Bronchus fibroblast of lung (primary cell): ENCODE results near the gene PIEZO2. TPM values are rescaled to one million over a fixed set of nuclear protein-coding genes. Genes with fewer than 3 reads are reported as not detected.

ENCODE experiments used
- total RNA-seq: library from RNA; depleted of rRNA; stranded (reverse); fragments of >200 nt; gene quantifications from 2 replicates; pipeline ENCODE4 v1.2.3, GENCODE V29; 2015

The PIEZO2 gene
- total RNA-seq = 1.3 and 1.8 TPM in 2 replicates

DNA sequence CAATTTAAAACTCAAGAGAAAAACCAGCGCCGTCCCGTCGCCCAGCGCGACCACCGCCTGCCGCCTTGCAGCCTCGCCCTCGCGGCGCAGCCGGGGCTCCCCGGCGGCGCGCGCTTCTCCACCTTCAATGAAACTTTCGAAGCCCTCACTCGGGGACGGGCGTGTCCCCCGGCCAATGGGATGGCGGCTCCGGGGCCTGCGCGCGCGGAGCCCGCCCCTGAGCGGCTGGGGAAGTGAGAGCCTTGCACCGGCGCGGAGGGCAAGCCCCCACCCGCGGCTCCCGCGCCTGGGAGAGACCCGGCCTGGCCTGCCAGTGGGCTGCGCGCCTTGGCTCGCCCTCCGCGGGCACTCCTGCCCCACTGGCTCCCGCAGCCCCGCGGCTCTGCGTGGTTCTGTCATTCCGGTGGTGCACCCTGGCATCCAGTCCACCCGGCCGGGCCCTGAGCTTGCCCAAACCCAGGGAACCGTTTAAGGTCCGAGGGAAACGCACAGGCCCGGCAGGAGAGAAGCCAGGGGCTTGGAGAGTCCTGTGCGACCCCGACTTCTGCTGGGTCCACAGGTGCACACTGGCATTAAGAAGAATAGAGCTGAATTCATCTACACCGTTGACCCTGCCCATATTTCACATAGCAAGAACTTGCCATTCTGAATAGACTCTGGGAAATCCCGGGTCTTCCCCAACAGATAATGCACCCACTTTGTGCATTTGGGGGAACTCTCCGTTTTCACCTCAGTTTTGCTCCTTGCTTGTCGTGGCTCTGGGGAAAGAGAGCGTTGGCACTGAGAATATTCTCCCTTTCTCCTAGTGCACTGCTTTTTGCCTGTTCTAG lies at the start of gene PIEZO2:
Gene PIEZO2, minus strand, starts transcription at position 129 of the 830 bp plus-strand sequence. CDS start 981 bp downstream, outside the sequence.

